ENCODE results near the gene GPR158. TPM values are rescaled to one million over a fixed set of nuclear protein-coding genes. Genes with fewer than 3 reads are reported as not detected.

The GPR158 gene
- total and polyA plus RNA-seq, 9 of the 15 experiments (the other 6 are each of a cell fraction or from before 2014, with no cell fraction given) = 4.0 to 7.6 (median 5.0) TPM

DNA sequence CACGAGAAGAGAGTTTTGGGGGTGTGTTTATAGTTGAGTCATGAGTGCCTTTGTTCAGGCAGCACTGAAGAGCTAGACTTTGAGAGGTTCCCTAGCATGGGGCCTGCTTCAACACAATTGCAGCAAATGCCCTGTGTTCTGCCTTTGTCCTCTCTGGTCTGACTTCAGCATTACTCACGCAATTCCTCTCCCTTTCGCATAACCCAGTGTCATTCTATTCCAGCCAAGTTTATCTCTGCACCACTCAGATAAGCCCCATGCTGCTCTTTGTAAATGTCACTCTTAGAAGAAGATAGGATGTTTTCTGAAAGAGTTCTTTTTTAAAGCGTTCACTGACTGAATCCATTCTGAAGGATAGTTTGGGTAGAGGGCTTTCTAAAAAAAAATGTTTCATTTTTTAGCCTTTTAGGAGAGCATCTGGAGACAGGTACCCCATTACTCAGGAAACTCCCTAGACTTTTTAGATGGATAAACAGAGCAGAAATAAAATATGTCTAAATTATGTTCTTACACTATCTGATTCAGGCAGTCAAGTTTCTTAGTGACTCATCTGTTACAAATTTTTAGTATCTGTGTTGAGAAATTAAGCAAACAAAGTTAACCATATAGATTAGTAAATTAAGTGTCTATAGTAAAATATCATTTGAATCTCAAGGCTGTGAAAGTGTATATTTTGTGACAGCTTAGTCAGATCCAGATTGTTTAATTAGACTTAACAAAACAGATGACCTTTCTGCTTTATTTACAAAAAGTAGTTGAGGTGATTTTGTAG is 318.5 kb downstream of the GPR158 start (continued):
- TF ChIP-seq EP400 (IDR thresholded peaks at IDR 0.05) = peak; percentile 53; the same call in 1 of the 2 replicates
- TF ChIP-seq STAT5A (IDR thresholded peaks at IDR 0.05; ENCODE audit: borderline replicate concordance, low read length) = peak; percentile 85
- no peak for TF ChIP-seq ZNF124 (CRISPR knock-in tag; IDR thresholded peaks at IDR 0.05)
- no peak for TF ChIP-seq KLF10 (CRISPR knock-in tag; IDR thresholded peaks at IDR 0.05)
- TF ChIP-seq MTA3 (IDR thresholded peaks at IDR 0.05; ENCODE audit: borderline replicate concordance) = 0 out of 2 replicates have a peak, but pooled peaks have one; percentile 55
- peak; percentile 62; the same call in 1 of the 2 replicates for TF ChIP-seq MBD2 (IDR thresholded peaks at IDR 0.05; ENCODE audit: borderline replicate concordance, low read depth)
- no peak for TF ChIP-seq CREBBP (IDR thresholded peaks at IDR 0.05; ENCODE audit: low read depth, low read length)
- TF ChIP-seq CBFA2T2 (conservative IDR thresholded peaks at IDR 0.05) = peak; percentile 87
- peak; percentile 87 for TF ChIP-seq POLR2AphosphoS5 (IDR thresholded peaks at IDR 0.05; ENCODE audit: control insufficient read depth, insufficient read depth, low read depth, low read length)
- peak; percentile 37; the same call in 1 of the 2 replicates for TF ChIP-seq SPI1 (IDR thresholded peaks at IDR 0.05; ENCODE audit: borderline replicate concordance, low read depth, low read length)
- TF ChIP-seq, protein P1, sequence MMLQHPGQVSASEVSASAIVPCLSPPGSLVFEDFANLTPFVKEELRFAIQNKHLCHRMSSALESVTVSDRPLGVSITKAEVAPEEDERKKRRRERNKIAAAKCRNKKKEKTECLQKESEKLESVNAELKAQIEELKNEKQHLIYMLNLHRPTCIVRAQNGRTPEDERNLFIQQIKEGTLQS (IDR thresholded peaks at IDR 0.05) = peak; percentile 89
- TF ChIP-seq, protein P1 (CRISPR knock-in tag; conservative IDR thresholded peaks at IDR 0.05) = peak; percentile 70; the same call in 1 of the 2 replicates
- peak; percentile 7; the same call in 1 of the 2 replicates for TF ChIP-seq GATAD2A (IDR thresholded peaks at IDR 0.05)
- TF ChIP-seq CC2D1A (IDR thresholded peaks at IDR 0.05) = peak; percentile 82; the same call in 1 of the 2 replicates
- peak; percentile 94 for TF ChIP-seq CBFA2T3 (IDR thresholded peaks at IDR 0.05)
- peak; percentile 43; the same call in 1 of the 2 replicates for TF ChIP-seq HCFC1 (IDR thresholded peaks at IDR 0.05; ENCODE audit: low read depth, low read length)
- peak; percentile 63; the same call in 1 of the 2 replicates for TF ChIP-seq ZKSCAN8 (CRISPR knock-in tag; IDR thresholded peaks at IDR 0.05)
- TF ChIP-seq NR4A1 (CRISPR knock-in tag; IDR thresholded peaks at IDR 0.05) = no peak
- TF ChIP-seq NR4A1 (tag; IDR thresholded peaks at IDR 0.05) = no peak
- TF ChIP-seq, protein P2, sequence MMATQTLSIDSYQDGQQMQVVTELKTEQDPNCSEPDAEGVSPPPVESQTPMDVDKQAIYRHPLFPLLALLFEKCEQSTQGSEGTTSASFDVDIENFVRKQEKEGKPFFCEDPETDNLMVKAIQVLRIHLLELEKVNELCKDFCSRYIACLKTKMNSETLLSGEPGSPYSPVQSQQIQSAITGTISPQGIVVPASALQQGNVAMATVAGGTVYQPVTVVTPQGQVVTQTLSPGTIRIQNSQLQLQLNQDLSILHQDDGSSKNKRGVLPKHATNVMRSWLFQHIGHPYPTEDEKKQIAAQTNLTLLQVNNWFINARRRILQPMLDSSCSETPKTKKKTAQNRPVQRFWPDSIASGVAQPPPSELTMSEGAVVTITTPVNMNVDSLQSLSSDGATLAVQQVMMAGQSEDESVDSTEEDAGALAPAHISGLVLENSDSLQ (IDR thresholded peaks at IDR 0.05) = peak; percentile 93
- 0 out of 2 replicates have a peak, but pooled peaks have one; percentile 21 for TF ChIP-seq DIDO1 (tag; IDR thresholded peaks at IDR 0.05; ENCODE audit: low read depth)
- no peak for TF ChIP-seq RB1 (IDR thresholded peaks at IDR 0.05; ENCODE audit: low read depth)
- TF ChIP-seq, protein P3, sequence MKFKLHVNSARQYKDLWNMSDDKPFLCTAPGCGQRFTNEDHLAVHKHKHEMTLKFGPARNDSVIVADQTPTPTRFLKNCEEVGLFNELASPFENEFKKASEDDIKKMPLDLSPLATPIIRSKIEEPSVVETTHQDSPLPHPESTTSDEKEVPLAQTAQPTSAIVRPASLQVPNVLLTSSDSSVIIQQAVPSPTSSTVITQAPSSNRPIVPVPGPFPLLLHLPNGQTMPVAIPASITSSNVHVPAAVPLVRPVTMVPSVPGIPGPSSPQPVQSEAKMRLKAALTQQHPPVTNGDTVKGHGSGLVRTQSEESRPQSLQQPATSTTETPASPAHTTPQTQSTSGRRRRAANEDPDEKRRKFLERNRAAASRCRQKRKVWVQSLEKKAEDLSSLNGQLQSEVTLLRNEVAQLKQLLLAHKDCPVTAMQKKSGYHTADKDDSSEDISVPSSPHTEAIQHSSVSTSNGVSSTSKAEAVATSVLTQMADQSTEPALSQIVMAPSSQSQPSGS (CRISPR knock-in tag; IDR thresholded peaks at IDR 0.05) = no peak
- no peak for TF ChIP-seq TGIF2 (CRISPR knock-in tag; IDR thresholded peaks at IDR 0.05)
- TF ChIP-seq ZFP36 (IDR thresholded peaks at IDR 0.05; ENCODE audit: low read depth, low read length, partially characterized antibody) = peak; percentile 51
